Kidney epithelial cell (primary cell): ENCODE results near the gene COL1A1. TPM values are rescaled to one million over a fixed set of nuclear protein-coding genes. Genes with fewer than 3 reads are reported as not detected.

Source experiments
- DNase-seq: peaks from one replicate; pipeline ENCODE4 v3.0.0-alpha.2; 2010; ENCODE audit warnings: low read depth
- H3K27me3 ChIP-seq: 2 replicates; pipeline ENCODE4 v1.6.0; 2011; ENCODE audit warnings: low read length; ENCODE audit not compliant: control insufficient read depth, insufficient read depth
- H3K36me3 ChIP-seq: 2 replicates; pipeline ENCODE4 v1.5.1; 2011; ENCODE audit warnings: low read length; ENCODE audit not compliant: control insufficient read depth, insufficient read depth
- H3K4me3 ChIP-seq: 2 replicates; pipeline ENCODE4 v1.5.1; 2011; ENCODE audit warnings: low read depth, mild to moderate bottlenecking, control low read depth, low read length
- total RNA-seq: library from RNA; depleted of rRNA; stranded (reverse); fragments of >200 nt; gene quantifications from 2 replicates; pipeline ENCODE4 v1.2.3, GENCODE V29; 2015
- TF ChIP-seq, protein P1 (sequence below): IDR thresholded peaks from 2 replicates; pipeline ENCODE4 v1.5.1; 2011; ENCODE audit warnings: mild to moderate bottlenecking, moderate library complexity, low read length, control low read depth, inconsistent platforms; ENCODE audit not compliant: insufficient read depth, poor library complexity, severe bottlenecking

Gene COL1A1
- total RNA-seq, 1 donor from 2014 or later = 139 TPM

DNA sequence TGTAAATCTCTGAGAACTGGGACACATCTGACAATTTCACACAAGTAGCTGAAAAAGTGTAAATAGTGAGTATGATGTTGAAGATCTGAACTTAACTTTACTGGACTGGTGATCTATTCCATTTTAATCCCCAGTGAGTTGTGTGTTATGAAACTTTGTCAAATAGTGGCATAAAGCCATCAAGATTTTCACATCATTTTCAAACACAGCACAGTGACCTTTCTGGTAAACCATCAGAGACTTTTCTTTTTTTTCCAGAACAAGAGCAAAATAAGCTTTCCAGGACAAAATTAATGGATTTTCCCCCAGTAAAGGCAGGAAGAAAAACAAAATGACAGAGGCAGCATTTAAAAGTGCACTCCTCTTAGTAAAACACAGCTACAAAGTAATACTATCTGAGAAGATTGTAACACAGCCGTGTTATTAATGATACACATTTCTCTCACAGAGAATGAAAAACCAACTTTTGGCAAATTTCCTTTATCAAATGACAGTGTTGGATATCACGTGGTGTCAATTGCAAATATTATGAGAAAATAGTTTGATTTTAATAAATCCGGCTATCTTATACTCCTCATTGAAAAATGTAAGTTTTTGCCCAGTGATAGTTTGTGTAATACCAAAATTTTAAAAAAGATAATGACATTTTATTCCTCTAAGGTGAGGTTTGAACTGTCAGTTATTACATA is 16.8 kb upstream of the COL1A1 start:
- no peaks in the 10 kb centered on the region for H3K27me3 ChIP-seq
- DNase-seq = no peak
- H3K36me3 ChIP-seq = no peaks in the 10 kb centered on the region
- H3K4me3 ChIP-seq = no peak overlapping the region
- TF ChIP-seq, protein P1, sequence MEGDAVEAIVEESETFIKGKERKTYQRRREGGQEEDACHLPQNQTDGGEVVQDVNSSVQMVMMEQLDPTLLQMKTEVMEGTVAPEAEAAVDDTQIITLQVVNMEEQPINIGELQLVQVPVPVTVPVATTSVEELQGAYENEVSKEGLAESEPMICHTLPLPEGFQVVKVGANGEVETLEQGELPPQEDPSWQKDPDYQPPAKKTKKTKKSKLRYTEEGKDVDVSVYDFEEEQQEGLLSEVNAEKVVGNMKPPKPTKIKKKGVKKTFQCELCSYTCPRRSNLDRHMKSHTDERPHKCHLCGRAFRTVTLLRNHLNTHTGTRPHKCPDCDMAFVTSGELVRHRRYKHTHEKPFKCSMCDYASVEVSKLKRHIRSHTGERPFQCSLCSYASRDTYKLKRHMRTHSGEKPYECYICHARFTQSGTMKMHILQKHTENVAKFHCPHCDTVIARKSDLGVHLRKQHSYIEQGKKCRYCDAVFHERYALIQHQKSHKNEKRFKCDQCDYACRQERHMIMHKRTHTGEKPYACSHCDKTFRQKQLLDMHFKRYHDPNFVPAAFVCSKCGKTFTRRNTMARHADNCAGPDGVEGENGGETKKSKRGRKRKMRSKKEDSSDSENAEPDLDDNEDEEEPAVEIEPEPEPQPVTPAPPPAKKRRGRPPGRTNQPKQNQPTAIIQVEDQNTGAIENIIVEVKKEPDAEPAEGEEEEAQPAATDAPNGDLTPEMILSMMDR = no peak

- H3K4me3 ChIP-seq = no peak overlapping the region
- no peaks in the 10 kb centered on the region for H3K36me3 ChIP-seq
- TF ChIP-seq, protein P1 = no peak
- no peaks in the 10 kb centered on the region for H3K27me3 ChIP-seq
- no peak for DNase-seq
Observed at GRCh38 chr17:50217591-50217990, 16.2 kb upstream of the COL1A1 start.

DNA sequence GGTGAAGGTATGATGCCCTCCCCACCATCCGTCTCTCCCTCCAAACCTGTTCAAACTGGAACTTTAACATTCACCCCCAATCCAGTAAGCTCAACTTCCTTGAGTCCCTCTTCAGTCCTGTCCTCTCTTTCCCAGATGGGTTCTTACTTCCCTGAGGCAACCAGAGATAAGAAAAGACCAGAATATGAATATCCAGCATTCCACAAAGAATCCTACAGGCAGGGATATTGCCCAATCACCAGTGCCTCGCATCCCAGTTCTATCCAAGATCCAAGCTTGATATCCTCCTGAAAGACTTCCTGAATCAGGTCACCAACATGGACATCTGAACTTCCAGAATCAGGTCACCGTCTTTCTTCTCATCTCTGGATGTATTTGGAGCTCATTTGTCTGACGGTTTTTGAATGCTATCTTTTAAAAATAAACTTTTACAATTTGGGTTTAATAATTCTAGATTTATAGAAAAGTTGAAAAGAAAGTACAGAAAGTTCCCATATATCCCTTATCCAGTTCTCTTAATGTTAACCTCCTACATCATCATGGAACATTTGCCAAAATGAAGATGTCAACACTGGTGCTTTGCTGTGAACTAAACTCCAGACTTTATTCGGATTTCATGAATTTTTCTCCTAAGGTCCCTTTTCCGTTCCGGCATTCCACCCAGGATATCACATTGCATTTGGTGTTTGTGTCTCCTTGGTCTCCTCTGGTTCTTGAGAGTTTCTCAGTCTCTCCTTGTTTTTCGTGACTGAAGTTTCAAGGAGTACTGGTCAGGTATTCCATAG is 13.7 kb upstream of the COL1A1 start:
- no peaks in the 10 kb centered on the region for H3K36me3 ChIP-seq
- no peak overlapping the region for H3K4me3 ChIP-seq
- no peaks in the 10 kb centered on the region for H3K27me3 ChIP-seq
- no peak for DNase-seq
- TF ChIP-seq, protein P1 = no peak

GRCh38 chr17:50213026-50214022 is 11.9 kb upstream of the COL1A1 start:
- no peak for DNase-seq
- TF ChIP-seq, protein P1 = no peak
- H3K36me3 ChIP-seq = no peaks in the 10 kb centered on the region
- H3K4me3 ChIP-seq = no peak overlapping the region
- H3K27me3 ChIP-seq = no peaks in the 10 kb centered on the region

DNA sequence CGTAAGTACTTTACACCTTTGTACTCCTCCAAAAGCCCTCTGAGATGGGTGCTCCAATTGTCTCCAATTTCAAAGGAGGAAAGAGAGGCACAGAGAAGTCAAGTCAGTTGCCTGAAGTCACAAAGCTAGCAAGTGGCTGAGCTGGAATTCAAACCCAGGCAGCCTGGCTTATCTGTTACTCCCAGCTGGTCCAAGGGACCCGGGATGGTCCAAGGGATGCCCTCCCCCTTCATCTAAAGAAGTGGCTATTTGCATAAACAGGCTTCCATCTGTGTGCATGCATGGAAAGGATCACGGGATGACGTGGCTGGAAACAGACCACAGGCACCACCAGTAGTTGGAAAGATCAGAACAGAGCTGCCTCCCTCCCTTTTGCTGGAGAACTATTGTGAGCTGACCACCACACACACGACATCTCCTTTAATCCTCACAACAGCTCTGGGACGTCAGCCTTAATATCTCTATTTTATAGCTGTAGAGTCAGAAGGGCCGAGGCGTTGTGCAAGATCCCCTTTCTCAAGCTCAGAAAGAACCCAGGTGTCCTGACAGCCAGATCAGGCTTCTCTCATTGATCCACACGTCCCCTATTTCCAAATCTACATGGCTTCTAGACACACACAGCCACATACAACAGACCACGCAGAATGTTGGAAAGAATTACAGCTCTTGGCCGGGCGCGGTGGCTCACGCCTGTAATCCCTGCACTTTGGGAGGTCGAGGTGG is 10.9 kb upstream of the COL1A1 start:
- H3K4me3 ChIP-seq = no peak overlapping the region
- DNase-seq = no peak
- TF ChIP-seq, protein P1 = no peak
- H3K36me3 ChIP-seq = no peaks in the 10 kb centered on the region
- no peaks in the 10 kb centered on the region for H3K27me3 ChIP-seq
